A673 (cell line): ENCODE results near the gene EDEM2. TPM values are rescaled to one million over a fixed set of nuclear protein-coding genes. Genes with fewer than 3 reads are reported as not detected.
"Not testable (repeated sequence)": the region's sequence is repeated elsewhere in the genome, so short reads cannot be mapped to it uniquely, and the experiment has no call there.

Source experiments
- BruUV-seq: library from RNA; stranded (reverse); fragments of 400-500 nt; replicated peaks from 2 replicates; lab custom pipeline; 2021; lab: Mats Ljungman, UMichigan
- CTCF ChIA-PET: fragments of 300-600 bp; sonication (Branson Sonifier 250); formaldehyde crosslinking; loops from one replicate; lab custom pipeline; 2022; ENCODE audit warnings: antibody characterized with exemption; lab: Charles Lee
- POLR2A ChIA-PET: fragments of 300-600 bp; sonication (Branson Sonifier 250); formaldehyde crosslinking; loops from one replicate; lab custom pipeline; 2022; ENCODE audit warnings: antibody characterized with exemption; ENCODE audit not compliant: low non-redundant PET; lab: Charles Lee
- DNase-seq: peaks from one replicate; pipeline ENCODE4 v3.0.0-alpha.2; 2015; ENCODE audit warnings: low spot score
- H3K27ac ChIP-seq: fragments of 200-600 bp; sonication (generic); 2 replicates; pipeline ENCODE4 v1.5.1; 2016; ENCODE audit warnings: mixed run types, low read depth, mild to moderate bottlenecking, mixed read lengths, antibody characterized with exemption, low read length; ENCODE audit not compliant: poor library complexity, severe bottlenecking
- H3K27me3 ChIP-seq: fragments of 200-600 bp; sonication (generic); replicated peaks from 2 replicates; pipeline ENCODE4 v1.6.1; 2017; ENCODE audit warnings: mixed run types, low read depth, mild to moderate bottlenecking, mixed read lengths, antibody characterized with exemption, low read length; ENCODE audit not compliant: insufficient read depth, poor library complexity
- H3K36me3 ChIP-seq: fragments of 200-600 bp; sonication (generic); 2 replicates; pipeline ENCODE4 v1.6.1; 2016; ENCODE audit warnings: mixed run types, mild to moderate bottlenecking, mixed read lengths, antibody characterized with exemption, low read length; ENCODE audit not compliant: insufficient read depth, poor library complexity, severe bottlenecking
- H3K4me1 ChIP-seq: fragments of 200-600 bp; sonication (generic); 2 replicates; pipeline ENCODE4 v1.6.1; 2017; ENCODE audit warnings: mixed run types, mild to moderate bottlenecking, mixed read lengths, antibody characterized with exemption, low read length; ENCODE audit not compliant: insufficient read depth, poor library complexity, severe bottlenecking
- H3K4me3 ChIP-seq: fragments of 200-600 bp; sonication (generic); 2 replicates; pipeline ENCODE4 v1.5.1; 2016; ENCODE audit warnings: low read depth, mixed run types, mild to moderate bottlenecking, mixed read lengths, low read length; ENCODE audit not compliant: poor library complexity, severe bottlenecking
- H3K9me3 ChIP-seq: fragments of 200-600 bp; sonication (generic); 2 replicates; pipeline ENCODE4 v1.6.1; 2016; ENCODE audit warnings: mixed run types, low read depth, mild to moderate bottlenecking, mixed read lengths, antibody characterized with exemption, low read length; ENCODE audit not compliant: poor library complexity, severe bottlenecking
- EZH2 ChIP-seq: fragments of 200-600 bp; sonication (generic); IDR thresholded peaks from 2 replicates; pipeline ENCODE4 v1.6.1; 2017; ENCODE audit warnings: borderline replicate concordance, low read depth, mild to moderate bottlenecking, mixed read lengths, antibody characterized with exemption, low read length; ENCODE audit not compliant: poor library complexity, severe bottlenecking
- intact Hi-C: fragments of 100-400 bp; cut with micrococcal nuclease; formaldehyde crosslinking; loops from one replicate; pipeline ENCODE4 v1.10.0; 2022; ENCODE audit not compliant: unreplicated experiment
- total RNA-seq: library from RNA; stranded (reverse); gene quantifications from 2 replicates; pipeline ENCODE4 v1.2.3, GENCODE V29; 2021
- TF ChIP-seq, protein P1 (sequence below): fragments of 300-800, 200-600 bp; sonication (generic); conservative IDR thresholded peaks from 2 replicates; pipeline ENCODE4 v1.5.1; 2017; ENCODE audit warnings: low read depth, mild to moderate bottlenecking, antibody characterized with exemption, low read length, moderate library complexity, mixed read lengths

Gene EDEM2
- total RNA-seq, 1 experiment from 2014 or later, result 13.6 TPM

DNA sequence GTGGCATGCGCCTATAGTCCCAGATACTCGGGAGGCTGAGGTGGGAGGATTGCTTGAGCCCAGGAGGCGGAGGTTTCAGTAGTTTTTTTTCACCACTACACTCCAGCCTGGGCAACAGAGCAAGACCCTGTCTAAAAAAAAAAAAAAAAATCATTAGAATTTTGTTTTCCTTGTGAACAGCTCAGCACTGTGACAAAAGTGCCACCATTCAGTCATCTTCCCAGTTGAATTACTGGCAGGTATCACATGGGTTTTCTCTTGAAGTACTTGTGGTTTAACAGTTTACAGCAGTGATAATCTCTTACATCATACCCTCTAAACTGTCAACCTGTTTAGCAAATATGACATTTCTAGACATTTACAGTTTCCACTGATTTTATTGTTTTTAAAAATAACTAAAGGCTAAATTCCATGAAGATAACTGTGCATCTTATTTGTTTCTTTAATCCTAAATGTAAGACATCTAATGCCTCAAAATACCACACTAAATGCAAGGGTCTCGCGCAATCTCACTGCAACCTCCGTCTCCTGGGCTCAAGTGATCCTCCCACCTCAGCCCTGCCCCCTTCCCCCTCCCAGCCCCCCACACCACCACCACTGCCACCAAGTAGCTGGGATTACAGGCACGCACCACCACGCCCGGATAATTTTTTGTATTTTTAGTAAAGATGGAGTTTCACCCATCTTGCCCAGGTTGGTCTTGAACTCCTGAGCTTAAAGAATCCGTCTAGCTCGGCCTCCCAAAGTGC, 61.5 kb downstream of the EDEM2 start:
- CTCF ChIA-PET, result no interaction called here
- BruUV-seq, result no TSS peak
- Histone ChIP-seq H3K27ac (no peak overlapping the region), H3K4me1 (peaks cover 20% of the 10 kb centered on the region), H3K36me3 (no peaks in the 10 kb centered on the region), H3K9me3 (no peaks in the 10 kb centered on the region), H3K4me3 (no peak overlapping the region), H3K27me3 (no peaks in the 10 kb centered on the region)
- intact Hi-C loops, result no loop called here
- POLR2A ChIA-PET, result no interaction called here
- DNase-seq, result no peak
- TF ChIP-seq EZH2, result no peak
- TF ChIP-seq, protein P1, sequence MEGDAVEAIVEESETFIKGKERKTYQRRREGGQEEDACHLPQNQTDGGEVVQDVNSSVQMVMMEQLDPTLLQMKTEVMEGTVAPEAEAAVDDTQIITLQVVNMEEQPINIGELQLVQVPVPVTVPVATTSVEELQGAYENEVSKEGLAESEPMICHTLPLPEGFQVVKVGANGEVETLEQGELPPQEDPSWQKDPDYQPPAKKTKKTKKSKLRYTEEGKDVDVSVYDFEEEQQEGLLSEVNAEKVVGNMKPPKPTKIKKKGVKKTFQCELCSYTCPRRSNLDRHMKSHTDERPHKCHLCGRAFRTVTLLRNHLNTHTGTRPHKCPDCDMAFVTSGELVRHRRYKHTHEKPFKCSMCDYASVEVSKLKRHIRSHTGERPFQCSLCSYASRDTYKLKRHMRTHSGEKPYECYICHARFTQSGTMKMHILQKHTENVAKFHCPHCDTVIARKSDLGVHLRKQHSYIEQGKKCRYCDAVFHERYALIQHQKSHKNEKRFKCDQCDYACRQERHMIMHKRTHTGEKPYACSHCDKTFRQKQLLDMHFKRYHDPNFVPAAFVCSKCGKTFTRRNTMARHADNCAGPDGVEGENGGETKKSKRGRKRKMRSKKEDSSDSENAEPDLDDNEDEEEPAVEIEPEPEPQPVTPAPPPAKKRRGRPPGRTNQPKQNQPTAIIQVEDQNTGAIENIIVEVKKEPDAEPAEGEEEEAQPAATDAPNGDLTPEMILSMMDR, result no peak

GRCh38 chr20:35084998-35085397, 62.1 kb downstream of the EDEM2 start:
- Histone ChIP-seq H3K4me3 (no peak overlapping the region), H3K27ac (no peak overlapping the region), H3K27me3 (no peaks in the 10 kb centered on the region), H3K4me1 (peaks cover 20% of the 10 kb centered on the region), H3K9me3 (no peaks in the 10 kb centered on the region), H3K36me3 (no peaks in the 10 kb centered on the region)
- intact Hi-C loops, result no loop called here
- ChIA-PET CTCF (no interaction called here), POLR2A (no interaction called here)
- no peak for TF ChIP-seq EZH2
- DNase-seq, result no peak
- no TSS peak for BruUV-seq

DNA sequence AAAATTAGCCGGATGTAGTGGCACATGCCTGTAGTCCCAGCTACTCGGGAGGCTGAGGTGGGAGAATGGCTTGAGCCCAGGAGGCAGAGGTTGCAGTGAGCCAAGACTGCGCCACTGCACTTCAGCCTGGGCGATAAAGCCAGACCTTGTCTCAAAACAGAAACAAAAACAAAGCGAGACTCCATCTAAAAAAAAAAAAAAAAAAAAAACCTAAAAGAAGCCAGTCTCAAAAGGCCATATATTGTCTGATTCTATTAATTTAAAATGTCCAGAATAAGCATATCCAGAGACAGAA, 66.8 kb downstream of the EDEM2 start:
- peaks cover 18% of the 10 kb centered on the region for H3K36me3 ChIP-seq
- intact Hi-C loops, DNase-seq, H3K27ac ChIP-seq, H3K27me3 ChIP-seq, H3K4me3 ChIP-seq, H3K4me1 ChIP-seq, BruUV-seq, H3K9me3 ChIP-seq, CTCF ChIA-PET: not testable (repeated sequence)
- POLR2A ChIA-PET, result interaction anchor here (0.7 kb wide), 1 partner anchor 956 kb away, joined by 4 read pairs; no protein-coding TSS in a partner anchor

DNA sequence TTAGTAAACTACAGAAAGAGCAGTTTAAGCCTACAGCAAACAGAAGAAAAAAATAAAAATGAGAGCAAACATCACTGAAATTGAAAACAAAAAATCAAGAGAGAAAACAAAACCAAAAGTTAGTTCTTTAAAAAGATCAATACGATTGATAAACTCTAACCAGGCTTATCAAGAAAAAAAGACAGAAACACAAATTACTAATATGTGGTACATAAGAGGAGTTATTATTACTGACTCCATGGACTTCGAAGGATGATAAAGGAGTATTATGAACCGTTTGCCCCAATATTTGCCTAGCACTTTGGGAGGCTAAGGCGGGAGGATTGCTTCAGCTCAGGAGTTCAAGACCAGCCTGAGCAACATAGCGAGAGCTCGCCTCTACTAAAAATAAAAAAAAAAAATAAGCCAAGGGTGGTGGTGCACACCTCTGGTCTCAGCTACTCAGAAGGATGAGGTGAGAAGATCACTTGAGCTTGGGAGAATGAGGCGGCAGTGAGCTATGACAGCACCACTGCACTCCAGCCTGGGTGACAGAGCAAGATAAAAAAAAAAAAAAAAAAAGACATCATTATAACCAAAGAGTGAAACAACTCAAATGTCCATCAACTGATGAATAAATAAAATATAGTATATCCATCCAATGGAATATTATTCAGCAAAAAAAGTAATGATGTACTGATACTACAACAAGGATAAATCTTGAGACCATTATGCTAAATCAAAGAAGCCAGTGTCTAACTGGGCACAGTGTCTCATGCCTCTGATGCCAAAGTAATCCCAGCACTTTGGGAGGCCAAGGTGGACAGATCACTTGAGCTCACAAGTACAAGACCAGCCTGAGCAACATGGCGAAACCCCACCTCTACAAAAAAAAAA, 67.4 kb downstream of the EDEM2 start:
- DNase-seq, result no peak
- TF ChIP-seq, protein P1, result no peak
- no peak for TF ChIP-seq EZH2

More for the DNA sequence above, 67.4 kb downstream of the EDEM2 start:
- Histone ChIP-seq H3K4me1 (no peaks in the 10 kb centered on the region), H3K27me3 (no peaks in the 10 kb centered on the region), H3K4me3 (no peak overlapping the region), H3K36me3 (peaks cover 18% of the 10 kb centered on the region), H3K9me3 (no peaks in the 10 kb centered on the region), H3K27ac (no peak overlapping the region)
- intact Hi-C loops, result no loop called here
- POLR2A ChIA-PET, result interaction anchor here (0.7 kb wide), 1 partner anchor 956 kb away, joined by 4 read pairs; no protein-coding TSS in a partner anchor
- CTCF ChIA-PET, result no interaction called here
- BruUV-seq, result no TSS peak
